NCI-H748 treated with DMSO at 0.1 percent for 48 hours (cell line): ENCODE results near the gene SH3PXD2A.
"Not testable (repeated sequence)": the region's sequence is repeated elsewhere in the genome, so short reads cannot be mapped to it uniquely, and the experiment has no call there.

ENCODE experiments used
- DNase-seq: peaks from one replicate; lab custom pipeline; 2025; lab: John Stamatoyannopoulos, UW

The SH3PXD2A gene

DNA sequence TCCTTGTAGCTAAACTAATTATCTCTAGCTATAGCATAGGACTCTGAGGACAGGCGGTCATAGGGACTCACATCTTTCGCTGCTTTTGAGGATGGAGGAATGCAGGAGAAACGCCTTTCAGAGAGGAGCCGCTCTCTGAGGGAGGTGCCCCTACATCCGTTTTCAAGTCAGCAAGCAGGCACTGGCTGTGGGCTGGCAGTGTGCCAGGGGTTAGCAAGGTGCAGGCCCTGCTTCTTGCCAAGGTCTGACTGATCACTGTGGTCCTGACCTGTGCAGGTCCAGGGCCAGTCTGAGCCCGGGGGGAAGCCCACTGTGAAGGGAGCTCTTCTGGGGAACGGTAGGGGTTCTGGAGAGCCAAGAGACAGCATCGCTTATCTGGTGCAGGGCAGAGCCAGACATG is 89.4 kb downstream of the SH3PXD2A start:
- no peak for DNase-seq

DNA sequence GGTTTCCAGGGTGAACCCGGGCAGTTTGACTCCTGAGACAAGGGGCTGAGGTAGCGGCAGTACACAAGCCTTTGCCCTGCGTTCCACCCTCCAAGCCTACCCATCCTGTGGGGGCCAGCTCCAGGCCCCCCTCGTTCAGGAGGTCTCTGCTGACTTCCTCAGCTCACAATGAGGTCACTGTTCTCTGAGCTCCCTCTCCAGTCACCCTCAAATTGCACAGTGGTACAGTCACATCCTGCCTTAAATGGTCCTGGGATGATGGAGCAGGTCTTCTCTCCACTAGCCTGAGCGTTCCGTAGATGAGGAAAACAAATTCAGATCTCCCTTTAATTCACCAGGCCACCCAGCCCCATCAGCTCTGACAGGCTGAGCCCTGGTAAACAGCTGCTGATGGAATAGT is 90.2 kb downstream of the SH3PXD2A start:
- DNase-seq, result no peak

DNA sequence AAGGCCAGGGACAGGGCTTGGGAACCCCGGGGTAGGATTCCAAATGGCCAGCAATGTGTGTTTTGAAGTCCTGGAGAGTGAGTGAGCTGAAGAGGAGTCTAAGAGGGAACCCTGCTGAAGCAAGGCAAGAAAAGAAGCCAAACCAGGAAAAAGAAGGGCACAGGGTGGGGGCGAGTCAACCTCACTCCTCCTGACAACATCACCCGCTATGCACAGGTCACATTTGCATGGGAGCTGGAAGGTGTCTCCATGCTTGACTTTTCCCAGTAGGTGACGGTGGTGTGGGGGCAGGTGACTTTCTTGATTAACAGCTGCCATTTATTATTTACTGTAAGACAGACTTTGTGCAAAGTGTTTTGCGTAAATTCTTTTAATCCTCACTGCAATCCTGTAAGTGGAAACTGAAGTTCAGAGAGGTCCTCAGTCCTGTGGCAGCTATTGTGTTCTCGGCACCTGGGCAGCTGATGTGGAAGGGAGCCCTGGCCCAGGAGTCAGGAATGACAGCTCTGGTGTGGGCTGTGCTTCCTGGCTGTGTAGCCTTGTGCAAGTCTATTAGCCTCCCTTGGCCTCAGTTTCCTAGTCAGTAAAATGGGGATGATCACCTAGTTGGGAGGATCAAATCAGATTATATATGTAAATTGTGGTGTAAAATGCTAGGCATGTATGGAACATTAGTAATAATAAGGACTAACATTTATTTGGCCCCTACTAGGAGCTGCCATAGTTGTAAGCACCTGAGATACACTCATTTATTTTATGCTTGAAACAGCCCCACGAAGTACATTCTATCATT is 90.9 kb downstream of the SH3PXD2A start:
- DNase-seq, result no peak

DNA sequence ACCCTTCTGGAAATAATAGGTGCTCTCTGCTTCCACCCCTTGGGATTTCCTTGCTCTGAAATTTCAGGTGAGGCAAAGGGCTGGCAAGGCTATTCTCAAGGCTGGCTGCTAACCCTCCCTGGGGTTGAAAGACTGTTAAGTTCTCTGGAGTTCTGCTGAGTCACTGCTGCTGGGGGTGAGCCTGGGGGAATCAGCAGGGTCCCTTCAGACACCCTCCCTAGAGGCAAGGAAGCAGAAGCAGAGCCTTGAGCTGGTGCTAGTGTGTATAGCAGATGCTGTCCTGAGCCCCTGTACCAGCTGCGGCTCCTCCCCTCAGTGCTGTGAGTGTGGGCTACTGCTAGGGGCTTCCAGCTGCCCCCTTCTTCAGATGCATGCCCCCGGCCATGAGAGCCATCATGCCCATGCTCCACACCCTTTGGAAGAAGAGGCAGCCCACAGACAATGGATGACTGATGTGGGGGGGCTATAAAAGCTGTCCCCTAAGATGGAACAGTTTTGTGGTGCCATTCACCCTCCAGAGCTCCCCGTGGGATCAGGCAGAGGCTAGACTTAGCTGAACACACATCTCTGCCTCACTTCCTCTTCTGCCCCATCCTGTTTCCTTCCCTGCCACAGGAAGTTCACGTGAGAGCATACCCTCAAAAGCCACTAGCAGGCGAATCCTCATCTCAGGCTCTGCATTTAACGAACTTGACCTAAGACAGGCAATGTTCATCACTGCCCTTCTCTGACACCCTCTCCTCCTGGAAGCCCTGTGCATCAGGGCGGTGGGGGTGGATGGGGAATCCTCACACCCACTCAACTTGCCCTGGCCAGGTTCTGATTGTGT is 91.8 kb downstream of the SH3PXD2A start:
- no peak for DNase-seq

DNA sequence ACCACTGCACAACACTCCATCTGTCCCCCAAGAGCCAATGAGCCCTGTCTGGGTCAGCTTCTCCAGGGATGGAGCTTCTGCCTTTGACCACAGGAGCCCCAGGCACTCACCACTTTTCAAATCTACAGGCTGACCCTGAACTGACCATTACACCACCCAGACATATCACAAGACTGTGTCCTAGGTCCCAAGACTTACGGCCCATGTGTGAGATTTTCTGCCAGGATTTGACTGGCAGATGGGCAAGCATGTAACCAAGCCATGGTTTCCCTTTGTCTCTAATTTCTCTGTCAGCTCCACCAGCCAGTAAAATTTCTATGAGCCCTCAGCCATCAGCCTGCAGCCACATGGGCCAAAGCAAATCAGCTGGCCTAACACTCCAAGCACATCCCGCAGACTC is 92.5 kb downstream of the SH3PXD2A start:
- no peak for DNase-seq

DNA sequence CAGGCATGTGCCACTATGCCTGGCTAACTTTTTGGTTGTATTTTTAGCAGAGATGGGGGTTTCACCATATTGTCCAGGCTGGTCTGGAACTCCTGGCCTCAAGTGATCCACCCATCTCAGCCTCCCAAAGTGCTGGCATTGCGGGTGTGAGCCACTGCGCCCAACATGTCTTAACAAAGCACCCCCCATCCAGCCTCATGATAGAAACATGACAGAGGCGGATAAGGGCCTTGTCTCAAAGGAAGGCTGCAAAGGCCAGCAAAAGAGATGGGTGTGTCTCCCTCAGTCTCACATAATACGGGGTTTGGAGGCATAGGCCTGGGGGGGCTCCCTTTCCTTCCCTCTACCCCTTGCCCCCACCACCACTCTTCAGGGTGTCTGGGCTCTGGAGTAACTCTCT is 93.2 kb downstream of the SH3PXD2A start:
- no peak for DNase-seq

DNA sequence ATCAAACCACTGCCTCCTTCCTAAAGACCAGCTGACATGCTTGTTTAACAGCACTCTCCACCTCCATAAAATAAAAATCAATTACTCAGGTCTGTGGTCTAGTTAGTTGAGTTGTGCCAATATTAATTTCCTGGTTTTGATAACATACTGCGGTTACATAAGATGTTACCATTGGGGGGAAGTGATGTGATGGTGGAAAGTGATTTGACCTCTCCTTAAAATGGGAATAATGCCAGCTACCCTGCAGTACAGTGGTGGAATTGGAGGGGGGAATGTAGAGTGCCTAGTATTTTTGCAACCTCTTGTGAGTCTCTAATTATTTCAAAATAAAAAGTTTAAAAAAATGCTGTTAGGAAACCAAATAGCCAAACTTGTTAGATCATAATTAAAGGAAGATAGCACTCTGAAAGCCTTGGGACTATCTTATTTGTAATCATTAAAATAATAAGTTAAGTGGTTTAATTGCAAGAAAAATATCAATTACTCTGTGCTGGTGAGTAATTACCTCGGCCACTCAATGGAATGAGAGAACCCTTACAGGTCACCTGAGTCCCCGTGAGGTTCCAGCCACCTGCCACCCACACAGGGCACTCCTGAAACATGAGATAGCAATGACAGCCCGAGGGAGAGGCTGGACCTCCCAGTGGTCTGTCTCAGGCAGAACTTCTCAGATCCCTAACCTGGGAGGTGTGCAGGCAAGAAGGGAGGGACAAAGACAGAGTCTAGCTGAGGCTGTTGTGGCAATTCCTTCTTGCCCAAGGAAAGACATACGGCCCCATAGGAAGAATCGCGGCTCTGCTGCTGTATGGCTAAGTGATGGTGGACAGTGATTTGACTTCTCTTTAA is 94.1 kb downstream of the SH3PXD2A start:
- peak; percentile 71 for DNase-seq

DNA sequence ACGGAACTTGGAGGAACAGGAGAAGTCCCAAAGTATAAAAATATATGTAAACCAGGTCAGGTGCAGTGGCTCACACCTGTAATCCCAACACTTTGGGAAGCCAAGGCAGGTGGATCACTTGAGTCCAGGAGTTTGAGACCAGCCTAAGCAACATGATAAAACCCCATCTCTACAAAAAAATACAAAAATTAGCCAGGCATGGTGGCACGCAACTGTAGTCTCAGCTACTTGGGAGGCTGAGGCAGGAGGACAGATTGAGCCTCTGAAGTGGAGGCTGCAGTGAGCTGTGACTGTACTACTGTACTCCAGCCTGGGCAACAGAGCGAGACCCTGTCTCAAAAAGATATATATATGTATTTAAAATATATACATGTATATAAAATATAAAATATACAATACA is 95.1 kb downstream of the SH3PXD2A start:
- not testable (repeated sequence) for DNase-seq

DNA sequence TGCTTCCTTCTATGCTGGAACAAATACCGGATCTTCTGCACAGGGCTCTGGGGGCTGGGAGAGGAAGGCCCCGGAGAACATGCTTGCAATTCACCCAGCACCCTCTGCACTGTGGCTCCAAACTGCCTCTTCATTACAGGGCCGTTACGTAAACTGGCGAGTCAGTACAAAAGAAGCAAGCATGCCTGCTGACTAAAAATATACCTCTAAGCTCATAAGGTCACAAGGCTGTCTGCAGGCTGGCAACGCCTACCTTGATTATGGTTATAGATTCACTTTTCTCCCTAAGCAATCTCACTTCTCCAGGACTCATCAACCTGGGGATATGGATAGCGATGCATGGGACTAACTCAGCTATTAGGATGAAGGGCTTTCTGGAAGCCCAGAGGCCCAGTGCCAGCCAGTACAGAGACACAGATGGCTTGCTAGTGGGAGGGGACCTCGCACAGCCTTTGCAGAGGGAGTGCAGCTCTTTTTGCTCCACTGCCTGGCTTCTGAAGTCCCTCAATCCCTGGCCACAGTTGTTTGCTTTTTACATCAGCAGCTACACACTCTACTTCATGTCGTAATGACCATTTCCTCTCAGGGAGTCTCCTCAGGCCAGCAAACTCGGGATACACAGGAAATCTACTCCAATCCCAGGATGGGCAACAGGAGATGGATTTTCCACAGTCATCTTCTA is 96.1 kb downstream of the SH3PXD2A start:
- no peak for DNase-seq

DNA sequence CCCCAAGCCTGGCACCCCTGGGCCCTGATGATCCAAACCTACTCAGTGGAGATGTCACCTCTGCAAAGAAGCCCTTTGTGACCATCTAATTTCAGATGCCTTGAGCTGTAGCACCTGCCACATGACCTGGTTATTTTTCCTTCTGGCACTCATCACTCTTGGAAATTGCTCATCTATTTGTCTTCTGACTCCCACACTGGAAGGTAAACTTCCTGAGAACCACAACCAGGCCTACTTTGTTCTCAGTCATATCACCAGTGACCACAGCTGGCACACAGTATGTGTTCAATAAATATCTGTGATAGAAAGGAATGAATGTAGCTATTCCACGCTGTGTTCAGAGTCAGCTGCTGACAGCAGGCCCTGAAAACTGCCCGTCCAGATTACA is 97.1 kb downstream of the SH3PXD2A start:
- no peak for DNase-seq

DNA sequence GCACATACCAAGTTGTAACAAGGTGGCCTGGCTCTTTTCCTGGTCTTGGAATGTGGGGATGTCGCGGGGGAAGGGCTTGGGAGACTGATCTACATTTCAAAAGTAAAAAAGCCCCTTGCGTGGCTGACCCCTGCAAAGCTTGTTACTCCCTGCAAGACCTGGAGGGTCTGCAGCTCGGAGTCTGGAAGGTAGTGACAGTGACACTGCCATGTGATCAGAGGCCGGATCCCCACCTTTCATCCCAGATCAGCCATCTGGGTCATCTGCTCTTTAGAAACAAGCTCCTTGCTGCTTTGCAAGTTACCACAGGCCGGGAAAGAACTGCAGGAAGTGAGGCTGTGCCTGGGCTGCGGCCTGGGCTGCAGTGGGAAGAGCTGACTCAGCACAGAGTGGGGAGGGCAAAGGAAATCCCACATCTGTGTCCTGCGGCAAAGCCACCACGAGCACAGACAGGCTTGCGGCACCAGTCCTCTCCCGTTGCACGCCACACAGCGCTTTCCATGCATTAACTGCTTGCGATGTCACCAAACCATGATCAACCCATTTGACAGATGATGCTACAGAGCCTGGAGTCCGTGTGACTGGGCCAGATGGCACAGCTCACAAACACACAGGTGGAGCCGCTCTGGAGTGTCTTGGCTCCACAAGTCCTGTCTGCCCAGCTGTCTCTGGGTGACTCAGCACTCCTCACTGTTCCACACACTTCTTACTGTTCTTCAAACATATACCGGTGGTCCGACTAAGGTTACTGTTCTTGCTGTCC is 97.7 kb downstream of the SH3PXD2A start:
- no peak for DNase-seq

DNA sequence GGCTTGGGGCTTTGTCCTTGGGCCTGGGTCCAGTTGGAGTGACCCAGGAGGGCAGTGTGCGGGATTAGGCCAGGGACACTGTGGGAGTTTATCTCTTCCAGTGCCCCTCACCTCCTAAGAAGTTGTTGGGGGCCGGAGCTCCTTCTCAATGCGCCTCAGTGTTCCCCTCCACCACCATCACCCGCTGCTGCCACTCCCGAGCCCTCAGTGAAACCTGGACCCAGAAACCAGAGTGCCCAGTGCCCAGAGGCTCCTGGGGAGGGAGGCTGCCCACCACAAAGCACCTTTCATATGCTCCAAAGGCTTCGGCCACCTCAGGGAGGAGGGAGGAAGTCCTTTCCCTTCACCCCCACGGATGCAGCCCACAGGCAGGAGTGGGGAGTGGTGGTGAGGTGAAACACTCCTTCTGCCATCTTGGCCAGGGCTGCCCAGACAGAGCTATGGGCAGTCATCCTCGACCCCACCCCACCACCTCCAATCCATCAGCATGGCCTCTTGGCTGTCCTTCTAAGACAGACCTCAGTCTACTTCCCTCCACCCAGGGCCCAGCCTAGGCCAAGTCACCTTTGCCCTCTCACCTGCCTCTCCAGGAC is 99.0 kb downstream of the SH3PXD2A start:
- no peak for DNase-seq

DNA sequence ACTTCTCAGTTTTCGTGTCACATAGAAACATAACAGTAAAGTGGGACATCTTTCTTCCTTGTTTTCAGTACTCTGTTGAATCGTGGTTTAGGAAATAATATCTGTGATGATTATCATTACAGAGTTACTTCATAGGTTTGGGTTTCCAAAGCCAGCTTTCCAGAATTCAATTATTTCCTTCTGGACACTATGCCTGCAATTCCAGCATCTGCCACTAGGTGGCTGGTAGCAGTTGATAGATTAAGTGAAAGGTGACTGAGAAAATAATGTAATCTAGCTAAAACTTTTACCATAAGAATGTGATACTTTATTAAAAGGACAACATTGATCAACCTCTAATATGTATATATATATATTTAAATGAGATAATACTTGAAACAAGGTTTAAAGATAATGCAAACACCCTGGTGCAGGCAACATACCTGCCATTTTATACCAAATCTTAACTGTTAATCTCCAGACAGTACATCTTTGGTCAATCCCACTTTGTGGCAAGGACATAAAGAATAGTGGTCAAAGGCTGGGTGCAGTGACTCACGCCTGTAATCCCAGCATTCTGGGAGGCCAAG is 102.6 kb downstream of the SH3PXD2A start:
- no peak for DNase-seq

DNA sequence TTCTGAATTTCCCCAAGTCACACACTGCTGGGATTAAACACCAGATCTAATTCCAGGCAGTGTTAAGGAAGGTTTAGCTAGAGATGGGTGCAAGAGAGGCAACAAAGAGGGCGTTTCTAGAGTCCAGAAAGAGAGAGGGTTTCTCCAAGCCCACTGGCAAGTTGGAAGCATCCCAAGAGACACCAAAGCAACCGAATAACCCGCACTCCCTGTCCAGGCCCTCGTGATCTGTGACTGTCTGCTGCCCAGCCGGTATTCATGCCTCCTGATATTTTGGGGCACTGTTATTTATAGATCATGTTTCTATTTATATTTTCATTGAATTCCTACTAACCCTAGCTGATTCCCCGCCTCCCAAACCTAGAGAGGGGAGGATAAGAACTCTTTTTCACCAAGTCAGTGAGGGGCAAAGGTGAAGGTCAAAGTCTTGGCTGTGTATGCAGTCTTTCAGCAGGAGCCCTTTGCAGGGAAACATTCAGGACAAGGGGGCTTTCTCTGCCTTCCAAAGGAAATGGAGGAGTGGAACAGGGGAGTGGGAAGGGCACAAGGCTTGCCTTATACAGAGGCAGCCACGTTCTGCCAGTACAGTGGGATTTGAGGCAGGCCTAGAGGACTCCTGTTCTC is 103.6 kb downstream of the SH3PXD2A start:
- DNase-seq, result no peak

DNA sequence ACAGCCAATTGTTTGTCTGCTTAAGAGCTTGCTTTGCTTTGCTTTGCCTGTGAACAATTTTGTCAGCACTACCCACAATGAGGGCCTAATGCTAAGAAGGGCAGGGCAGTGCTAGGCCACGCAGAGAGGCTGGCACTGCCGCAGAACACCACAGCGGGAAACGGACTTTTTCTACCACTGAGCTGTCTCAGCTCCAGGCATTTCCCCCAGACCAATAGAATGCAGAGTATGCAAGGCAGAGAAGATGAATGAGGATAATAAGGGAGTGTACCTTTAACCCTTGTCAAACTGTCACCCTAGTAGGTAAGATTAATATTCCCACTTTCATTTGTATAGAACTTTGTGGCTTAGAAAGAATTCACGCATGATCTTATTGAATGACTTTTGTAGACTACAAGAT is 104.5 kb downstream of the SH3PXD2A start:
- no peak for DNase-seq

DNA sequence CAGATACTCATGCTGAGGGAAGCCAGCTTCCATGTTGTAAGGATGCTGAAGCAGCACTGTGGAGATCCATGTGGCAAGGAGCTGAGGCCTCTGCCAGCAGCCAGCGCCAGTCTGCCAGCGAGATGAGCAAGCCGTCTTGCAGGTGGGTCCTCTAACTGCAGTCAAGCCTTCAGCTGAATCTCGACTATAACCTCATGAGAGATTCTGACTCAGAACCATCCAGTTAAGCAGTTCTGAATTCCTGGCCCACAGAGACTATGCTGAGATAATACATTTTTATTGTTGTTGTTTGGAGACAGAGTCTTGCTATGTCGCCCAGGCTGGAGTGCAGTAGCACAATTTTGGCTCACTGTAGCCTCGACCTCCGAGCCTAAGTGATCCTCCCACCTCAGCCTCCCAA is 105.6 kb downstream of the SH3PXD2A start:
- DNase-seq, result no peak

DNA sequence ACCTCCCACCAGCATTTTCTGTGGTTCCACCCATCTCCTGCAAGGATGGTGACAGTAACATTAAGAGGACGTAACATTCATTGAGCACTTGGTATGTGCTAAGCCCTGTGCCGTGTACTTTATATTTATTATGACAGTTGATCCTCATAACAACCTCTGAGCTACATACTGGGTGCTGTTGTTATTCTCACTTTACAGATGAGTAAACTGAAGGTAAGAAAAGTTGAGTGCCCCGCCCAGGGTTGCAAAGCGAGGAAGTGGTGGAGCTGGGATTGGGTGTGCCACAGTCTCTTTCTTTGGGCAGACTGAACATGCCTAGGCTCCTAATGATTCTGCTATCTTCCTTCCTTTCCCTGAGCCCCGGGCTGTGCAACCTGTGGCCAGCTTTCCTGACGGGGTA is 107.4 kb downstream of the SH3PXD2A start:
- no peak for DNase-seq

DNA sequence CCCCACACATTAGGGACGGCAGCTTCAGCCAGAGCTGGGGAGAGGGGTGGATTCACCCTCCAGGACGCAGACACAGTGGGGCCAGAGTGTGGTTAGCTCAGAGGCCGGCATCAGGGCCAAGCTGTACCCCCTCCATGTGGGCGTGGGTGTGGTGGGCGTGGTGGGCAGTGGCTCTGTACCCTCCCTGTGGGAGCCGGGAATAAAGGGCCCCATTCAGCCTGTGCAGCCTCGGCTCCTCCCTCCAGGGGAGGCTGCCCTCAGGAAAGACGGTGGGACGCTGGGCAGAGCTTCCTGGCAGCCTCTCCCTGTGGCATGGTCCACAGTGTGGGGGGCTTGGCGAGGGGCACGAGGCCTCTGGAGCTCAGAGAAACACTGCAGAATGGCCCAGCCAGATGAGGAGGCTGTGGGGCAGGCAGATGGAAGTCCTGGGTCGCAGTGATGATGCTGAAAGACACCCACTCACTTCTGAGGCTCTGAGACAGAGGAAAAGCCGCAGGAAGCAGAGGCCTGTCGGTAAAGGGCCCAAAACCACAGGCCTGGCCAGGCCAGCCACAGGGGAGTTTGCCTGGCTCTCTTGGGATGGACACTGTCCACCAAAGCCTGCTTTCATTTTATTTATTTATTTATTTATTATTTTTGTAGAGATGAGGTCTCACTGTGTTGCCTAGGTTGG is 108.0 kb downstream of the SH3PXD2A start:
- DNase-seq, result no peak

DNA sequence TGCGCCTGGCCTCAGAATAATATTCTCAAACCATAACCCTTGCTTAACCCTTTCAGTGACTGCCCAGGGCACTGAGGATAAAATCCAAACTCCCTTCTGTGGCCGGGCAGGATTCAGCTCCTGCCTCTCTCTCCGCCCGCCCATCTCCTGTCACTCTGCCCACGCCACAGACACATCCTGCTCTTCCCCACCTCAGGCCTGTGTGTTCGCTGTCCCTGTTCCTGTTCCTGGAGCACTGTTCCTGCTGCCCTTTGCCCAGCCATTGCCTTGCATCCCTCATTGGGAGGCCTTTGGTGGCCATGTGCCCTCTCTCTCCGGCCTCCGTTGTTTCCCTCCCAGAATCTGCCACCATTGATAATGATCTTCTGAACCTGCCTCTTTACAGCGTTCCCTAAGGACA is 108.8 kb downstream of the SH3PXD2A start:
- no peak for DNase-seq
